Caki2 (cell line): ENCODE measurements around the gene KLF6. TPM values are rescaled to one million over a fixed set of nuclear protein-coding genes. Genes with fewer than 3 reads are reported as not detected.
A peak's percentile ranks its signal among the peaks of the same experiment; 100 is the strongest.
"Not testable (repeated sequence)": the region's sequence is repeated elsewhere in the genome, so short reads cannot be mapped to it uniquely, and the experiment has no call there.

Experiments
- DNase-seq: peaks from one replicate; pipeline ENCODE4 v3.0.0-alpha.2; 2015; ENCODE audit warnings: low read depth
- in situ Hi-C: cut with HindIII; loops from 2 replicates; pipeline ENCODE4 v1.10.0; 2016; ENCODE audit warnings: low sequenced_read_pairs, low pct_unique_long_range_greater_than_20kb, mixed read lengths
- total RNA-seq: library from RNA; depleted of rRNA; stranded (reverse); fragments of >200 nt; shearing (Covaris generic); gene quantifications from 2 replicates; pipeline ENCODE4 v1.2.3, GENCODE V29; 2014; ENCODE audit warnings: low replicate concordance

KLF6 gene
- total RNA-seq, 1 experiment from 2014 or later: 36.8 TPM

DNA sequence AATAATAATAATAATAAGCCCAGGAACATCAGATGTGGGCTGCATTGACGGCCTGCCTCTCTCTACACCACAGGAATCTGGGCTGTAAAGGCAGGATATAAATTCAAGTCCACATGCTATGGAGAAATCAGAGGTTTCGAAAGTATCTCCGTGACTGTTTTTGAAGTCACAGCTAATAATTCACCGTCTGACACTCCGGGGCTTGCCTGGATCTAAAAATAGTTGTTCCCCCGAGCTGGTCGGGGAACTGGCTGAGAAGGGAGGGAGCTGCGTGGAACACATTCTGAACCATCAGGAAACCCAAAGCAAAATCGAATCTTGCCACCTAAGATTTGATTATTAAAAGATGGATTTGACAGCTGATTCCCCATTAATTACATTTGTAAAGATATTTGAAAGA lies 35.4 kb downstream of the KLF6 start:
- no peak for DNase-seq

GRCh38 chr10:3749011-3749410 lies 36.0 kb downstream of the KLF6 start:
- in situ Hi-C loops: no loop called here
- DNase-seq: no peak

More for the DNA sequence above, 35.4 kb downstream of the KLF6 start:
- in situ Hi-C loops: no loop called here

- in situ Hi-C loops: no loop called here
- no peak for DNase-seq
These were observed 36.5 kb downstream of the KLF6 start for GRCh38 chr10:3748484-3748883.

DNA sequence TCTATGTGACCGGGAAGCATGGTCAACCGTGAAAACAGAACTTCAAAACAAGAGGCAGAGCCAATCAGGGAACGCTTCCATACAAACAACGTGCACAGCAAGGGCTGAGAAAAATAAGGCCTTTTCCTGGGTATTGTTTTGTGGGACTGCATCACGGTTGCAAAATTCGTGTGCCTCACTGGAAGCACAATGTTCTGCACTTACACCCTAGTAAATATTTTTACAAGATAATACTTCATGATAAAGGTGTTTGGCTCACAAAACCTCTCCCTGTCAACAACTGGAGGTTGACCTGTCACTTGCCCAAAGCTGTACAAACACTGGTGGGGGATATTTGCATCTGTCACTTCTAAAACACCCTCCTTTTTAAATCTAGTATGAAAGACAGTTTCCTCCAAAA lies 37.0 kb downstream of the KLF6 start:
- in situ Hi-C loops: no loop called here

GRCh38 chr10:3747248-3747960 lies 37.6 kb downstream of the KLF6 start:
- in situ Hi-C loops: no loop called here

More for the DNA sequence above, 37.0 kb downstream of the KLF6 start:
- no peak for DNase-seq

GRCh38 chr10:3746634-3747033 lies 38.4 kb downstream of the KLF6 start:
- in situ Hi-C loops: no loop called here
- no peak for DNase-seq

More at GRCh38 chr10:3747248-3747960, 37.6 kb downstream of the KLF6 start:
- no peak for DNase-seq

- in situ Hi-C loops: no loop called here
- DNase-seq: no peak
These were observed 39.5 kb downstream of the KLF6 start for GRCh38 chr10:3745521-3745920.

GRCh38 chr10:3741688-3742461 lies 43.1 kb downstream of the KLF6 start:
- in situ Hi-C loops: no loop called here
- DNase-seq: no peak

DNA sequence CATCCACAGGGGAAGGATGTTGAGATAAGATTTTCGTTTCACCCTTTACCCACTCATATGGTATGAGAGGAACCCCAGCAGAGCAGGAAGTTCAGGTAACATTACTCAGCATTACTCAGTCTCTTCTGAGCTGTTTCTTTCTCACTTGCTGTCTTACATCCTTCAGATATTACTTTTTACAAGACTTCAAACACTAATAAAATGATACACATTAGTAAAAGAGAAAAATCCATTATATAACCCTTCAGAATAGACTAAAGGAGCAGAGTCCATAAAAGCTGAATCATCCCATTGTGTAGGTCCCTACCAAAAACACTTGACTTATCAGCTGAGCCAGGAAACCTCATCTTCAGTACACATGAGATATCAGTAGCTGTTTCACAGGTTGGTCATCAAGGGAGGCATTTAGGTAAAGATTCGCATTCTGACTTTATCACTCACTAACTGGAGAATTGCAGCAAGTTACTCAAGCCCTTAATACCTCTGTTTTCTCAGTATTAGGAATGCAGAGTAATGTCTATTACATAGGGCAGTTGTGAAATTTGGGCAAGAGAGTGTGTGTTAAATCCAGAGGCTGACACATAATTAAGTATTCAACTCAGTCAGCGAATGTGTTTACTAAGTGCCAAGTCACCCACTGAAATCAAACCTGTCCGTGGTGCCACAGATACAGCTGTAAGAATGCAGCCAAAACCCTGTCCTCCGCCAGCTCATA lies 44.7 kb downstream of the KLF6 start:
- peak; percentile 83 for DNase-seq
- in situ Hi-C loops: no loop called here

DNA sequence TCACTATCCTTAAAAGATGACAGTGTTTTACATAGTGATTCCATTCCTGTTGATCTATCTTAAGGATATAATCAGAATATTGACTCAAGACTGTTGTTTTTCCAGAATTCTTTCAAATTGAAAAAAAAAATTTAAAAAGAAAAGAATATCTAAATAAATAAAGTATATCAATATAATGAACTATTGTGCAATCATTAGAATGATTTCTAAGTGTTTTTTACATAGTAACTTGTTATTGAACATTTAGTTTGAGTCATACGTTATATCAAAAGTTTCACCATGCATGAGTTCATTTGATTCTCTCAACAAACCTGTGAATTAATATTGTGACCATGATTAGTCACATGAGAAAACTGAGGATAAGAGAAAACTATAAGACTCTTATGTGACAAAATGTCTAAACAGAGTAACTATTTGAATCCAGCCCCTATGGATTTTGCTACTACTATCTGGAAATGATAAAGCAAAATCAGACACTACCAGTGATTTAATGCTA lies 46.1 kb downstream of the KLF6 start:
- no peak for DNase-seq
- in situ Hi-C loops: no loop called here

- in situ Hi-C loops: no loop called here
- DNase-seq: no peak
These were observed 47.1 kb downstream of the KLF6 start for GRCh38 chr10:3737864-3738263.

GRCh38 chr10:3735175-3735574 lies 49.8 kb downstream of the KLF6 start:
- in situ Hi-C loops: no loop called here
- no peak for DNase-seq

DNA sequence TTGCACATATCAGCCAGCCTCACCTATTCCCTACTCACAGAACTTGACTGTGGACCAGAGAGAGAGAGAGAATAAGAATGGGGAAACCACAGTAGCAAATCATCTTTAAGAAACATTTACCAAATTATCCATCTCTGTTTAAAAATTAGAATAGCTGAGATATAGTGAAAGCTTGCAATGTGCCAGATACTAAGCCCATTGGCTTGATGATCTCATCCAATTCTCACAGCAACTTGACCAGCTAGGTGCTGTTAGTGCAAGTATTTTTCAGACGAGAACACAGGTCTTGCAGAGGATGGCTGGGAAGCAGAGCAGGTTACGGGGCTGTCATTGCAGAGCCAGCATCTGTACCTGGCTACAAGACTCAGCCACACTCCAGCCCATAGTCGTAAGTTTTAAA lies 50.9 kb downstream of the KLF6 start:
- no peak for DNase-seq
- in situ Hi-C loops: no loop called here

- in situ Hi-C loops, DNase-seq: not testable (repeated sequence)
These were observed 52.8 kb downstream of the KLF6 start for GRCh38 chr10:3732183-3732582.

DNA sequence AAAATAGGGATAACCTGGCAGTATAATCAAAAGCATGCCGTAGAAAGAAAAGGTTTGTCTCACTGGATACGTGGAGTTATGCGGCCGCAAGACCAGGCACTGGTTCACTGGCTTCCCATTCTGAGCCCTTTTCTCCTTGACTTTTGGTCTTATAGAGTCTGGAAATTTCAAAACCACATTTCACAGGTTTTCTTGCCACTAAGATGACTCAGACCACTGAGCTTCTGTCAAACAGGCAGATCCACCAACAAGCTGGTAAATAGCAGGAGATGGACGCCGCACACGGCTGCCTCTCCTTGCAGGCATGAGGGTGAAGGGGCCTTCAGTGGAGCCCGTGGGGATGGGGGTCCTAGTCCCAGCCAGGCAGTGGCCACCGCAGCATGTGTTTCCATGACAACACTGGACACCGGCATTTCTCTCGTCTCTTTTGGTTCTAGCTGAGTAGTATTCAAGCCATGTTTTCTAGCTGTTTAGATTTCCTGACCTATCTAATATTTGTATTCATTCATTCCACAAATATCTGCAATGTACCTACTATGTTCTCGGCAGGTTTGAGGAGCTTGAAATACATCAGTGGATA lies 55.5 kb downstream of the KLF6 start:
- in situ Hi-C loops: no loop called here
- peak; percentile 20 for DNase-seq

DNA sequence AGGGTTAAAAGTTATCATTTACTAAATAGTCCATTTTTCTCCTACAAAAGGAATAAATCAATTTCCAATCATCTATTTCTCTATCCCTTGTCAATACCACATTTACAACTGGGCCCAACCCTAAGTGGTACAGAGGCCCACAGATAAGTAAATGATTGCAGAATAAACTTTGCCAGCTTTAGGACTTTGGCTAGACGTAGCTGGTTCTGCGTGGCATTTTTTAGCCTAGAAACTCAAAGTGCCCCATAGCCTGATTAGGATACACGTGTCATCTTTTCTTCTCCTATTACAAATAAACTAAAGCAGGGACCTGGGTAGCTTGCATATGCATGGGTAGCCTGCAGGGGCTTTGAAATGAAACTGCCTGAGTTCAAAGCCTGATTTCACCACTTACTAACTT lies 56.4 kb downstream of the KLF6 start:
- in situ Hi-C loops: no loop called here
- no peak for DNase-seq

DNA sequence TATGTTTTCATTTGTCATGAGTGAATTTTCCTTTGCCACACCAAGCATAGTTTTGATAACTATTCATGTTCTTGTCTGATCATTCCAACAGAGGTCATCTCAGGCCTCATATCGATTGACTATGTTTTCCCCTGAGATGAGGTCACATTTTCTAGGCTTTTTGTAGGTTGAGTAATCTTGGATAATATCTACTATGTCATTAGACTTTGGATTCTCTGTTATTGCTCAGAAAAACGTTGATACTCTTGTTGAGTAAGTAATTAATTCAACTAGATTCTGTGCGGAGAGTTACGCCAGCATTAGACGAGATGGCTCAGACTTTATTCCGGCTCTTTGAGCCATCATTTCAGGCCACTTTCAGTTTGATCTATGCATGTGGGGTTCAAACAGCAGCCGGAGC lies 57.7 kb downstream of the KLF6 start:
- DNase-seq: no peak
- in situ Hi-C loops: no loop called here
